ENCODE measurements around the gene MICAL1.
"Not testable (repeated sequence)": the region's sequence is repeated elsewhere in the genome, so short reads cannot be mapped to it uniquely, and the experiment has no call there.

Gene MICAL1

GRCh38 chr6:109477725-109478124, 22.2 kb upstream of the MICAL1 start:
- DNase-seq (ENCODE audit: low spot score) = no peak

DNA sequence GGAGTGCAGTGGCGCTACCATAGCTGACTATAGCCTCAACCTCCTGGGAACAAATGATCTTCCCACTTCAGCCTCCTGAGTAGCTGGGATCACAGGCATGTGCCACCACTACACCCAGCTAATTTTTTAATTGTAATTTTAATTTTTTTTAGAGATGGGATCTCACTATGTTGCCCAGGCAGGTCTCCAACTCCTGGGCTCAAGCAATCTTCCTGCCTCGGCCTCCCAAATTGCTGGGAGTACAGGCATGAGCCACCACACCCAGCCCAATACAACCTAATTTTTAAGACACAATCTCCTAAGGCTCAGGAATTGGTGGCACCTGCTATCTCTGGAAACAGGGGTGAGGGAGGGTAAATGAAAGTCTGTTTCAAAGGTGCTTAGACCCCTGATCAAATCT, 21.6 kb upstream of the MICAL1 start:
- DNase-seq (ENCODE audit: low spot score) = no peak

GRCh38 chr6:109475625-109476024, 20.1 kb upstream of the MICAL1 start:
- DNase-seq (ENCODE audit: low spot score) = no peak

DNA sequence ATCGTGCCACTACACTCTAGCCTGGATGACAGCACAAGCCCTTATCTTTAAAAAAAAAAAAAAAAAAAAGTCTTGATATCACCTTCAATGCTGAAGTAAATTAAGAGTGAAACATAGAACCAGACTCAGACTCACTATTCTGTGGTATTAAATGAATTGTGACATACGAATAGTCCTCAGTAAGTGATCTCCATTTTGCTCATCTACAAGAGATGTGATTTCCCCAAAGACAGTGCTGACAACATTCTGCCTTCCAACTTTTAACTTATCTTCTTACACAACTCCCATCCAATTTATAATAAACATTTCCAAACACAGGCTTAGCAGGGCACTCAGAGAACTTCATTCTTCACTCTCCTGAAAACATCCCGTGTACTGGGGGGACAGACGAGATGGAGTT, 19.4 kb upstream of the MICAL1 start:
- DNase-seq (ENCODE audit: low spot score) = no peak

- DNase-seq (ENCODE audit: low spot score) = no peak
Measured at GRCh38 chr6:109473120-109473519, 17.5 kb upstream of the MICAL1 start.

DNA sequence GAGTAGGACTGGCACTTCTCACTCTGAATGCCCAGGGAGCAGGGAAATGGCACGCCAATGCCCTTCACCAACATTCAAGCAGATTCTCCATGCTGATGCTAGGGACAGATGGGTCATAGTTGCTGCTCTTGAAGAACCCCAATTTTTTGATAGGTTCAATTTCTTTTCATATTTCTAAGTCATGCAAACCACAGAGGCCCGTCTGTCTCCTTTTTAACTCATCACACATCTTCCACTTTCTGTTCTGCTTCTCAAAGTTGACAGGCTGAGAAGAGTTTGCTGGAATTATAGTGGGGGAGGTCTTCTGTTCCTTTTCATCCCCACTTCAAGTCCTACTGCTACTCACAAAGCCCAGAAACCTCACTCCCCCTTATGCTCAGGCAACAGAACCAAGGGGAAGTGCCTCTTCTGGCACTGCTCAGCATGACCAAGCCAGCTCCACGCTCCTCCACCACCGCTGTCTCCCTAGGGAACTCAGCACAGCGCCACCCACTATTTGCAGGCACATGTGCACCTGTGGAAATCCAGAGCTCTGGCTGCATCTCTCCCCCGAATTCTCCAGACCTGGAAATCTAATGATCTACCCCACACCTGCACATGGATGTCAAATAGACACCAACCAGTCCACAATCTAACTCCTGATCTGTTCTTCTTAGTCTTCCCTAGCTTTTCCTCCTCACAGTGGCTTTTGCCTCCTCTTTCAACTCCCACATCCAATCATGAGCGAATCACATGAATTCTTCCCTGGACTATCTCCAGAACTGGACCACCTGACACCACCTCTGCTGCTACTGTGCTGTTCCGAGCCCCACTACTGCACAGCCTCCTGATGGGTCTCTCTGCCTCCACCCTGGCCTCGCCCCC, 16.8 kb upstream of the MICAL1 start:
- no peak for DNase-seq (ENCODE audit: low spot score)

DNA sequence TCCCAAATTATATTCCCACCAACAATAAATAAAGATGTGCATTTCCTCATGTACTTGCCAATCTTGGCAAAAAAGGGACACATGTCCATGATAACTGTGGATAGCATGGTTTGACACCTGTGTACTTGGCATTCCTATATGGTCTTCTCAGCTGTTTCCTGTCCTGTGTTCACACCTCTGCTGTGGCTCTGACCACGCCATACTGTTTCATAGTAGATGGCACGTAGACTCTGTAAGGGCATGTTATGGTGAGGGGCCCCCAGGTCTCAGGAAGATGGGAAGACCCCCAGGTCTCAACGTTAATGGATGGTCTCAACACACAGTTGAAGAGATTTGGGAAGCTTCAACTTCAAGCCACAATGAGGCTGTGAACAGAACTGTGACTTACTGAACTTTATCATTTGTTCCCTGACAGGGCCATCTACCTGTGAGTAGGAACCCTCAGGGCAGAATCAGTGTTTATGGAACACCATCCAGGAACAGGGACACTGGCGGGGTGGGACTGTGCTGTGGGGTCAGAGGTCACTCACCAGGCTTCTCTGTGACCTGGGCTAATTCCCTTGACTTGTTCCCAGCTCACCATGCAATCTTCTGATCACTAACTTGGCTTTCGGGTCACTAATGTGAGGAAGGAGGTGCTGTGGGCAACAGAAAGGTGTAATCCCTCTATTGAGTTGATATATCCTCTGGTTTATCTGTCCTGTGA, 15.7 kb upstream of the MICAL1 start:
- no peak for DNase-seq (ENCODE audit: low spot score)

DNA sequence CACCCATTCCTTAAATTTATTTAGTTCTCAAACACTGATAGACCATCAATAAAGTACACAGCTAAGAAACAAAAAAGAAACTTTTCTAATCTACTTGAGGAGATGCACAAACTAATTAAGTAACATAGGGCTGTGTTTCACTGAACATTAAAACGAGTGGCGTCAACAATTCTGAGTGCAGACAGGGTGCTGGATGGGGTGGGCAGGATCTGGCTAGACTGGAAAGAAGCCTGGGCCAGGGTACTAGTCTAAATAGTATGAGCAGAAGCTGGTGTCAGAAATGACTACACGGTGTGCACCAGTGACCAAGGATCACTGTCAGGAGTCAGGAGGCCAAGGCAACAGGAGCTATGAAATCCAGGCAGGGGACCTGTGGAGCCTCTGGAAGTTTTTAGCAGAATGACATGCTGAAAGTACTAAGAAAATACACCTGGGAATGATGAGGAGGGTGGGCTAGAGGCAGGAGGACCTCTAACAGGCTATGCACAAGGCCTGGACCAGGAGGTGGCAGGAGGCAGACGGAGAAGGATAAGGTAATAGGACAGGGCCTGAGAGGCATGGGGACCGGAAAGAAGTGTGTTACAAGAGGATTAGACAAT, 14.1 kb upstream of the MICAL1 start:
- DNase-seq (ENCODE audit: low spot score) = no peak

DNA sequence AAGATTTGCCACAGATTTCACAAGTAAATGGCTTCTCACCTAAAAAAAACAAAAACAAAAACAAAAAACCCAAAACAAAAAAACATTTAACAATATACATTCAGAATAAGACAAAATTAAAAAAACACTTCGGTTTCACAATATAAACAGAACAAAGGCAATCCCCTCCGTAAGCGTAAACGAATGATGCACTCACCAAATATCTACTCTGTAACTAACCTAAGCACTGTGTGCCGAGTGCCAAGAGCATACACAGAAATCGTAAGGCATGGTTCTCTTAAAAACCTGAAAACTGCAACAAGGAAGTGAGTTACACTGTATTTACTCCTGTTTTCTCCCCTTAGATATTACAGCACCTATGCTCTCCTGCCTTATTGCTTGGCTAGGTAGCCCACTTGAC, 12.1 kb upstream of the MICAL1 start:
- DNase-seq (ENCODE audit: low spot score) = no peak

GRCh38 chr6:109466212-109466923, 10.8 kb upstream of the MICAL1 start:
- DNase-seq (ENCODE audit: low spot score) = no peak

- peak; percentile 78 for DNase-seq (ENCODE audit: low spot score)
Measured at GRCh38 chr6:109465772-109466171, 10.2 kb upstream of the MICAL1 start.

GRCh38 chr6:109461733-109462526, 6.4 kb upstream of the MICAL1 start:
- DNase-seq (ENCODE audit: low spot score) = no peak

GRCh38 chr6:109461205-109461604, 5.6 kb upstream of the MICAL1 start:
- not testable (repeated sequence) for DNase-seq (ENCODE audit: low spot score)

- DNase-seq (ENCODE audit: low spot score) = no peak
Measured at GRCh38 chr6:109460161-109460829, 4.7 kb upstream of the MICAL1 start.

GRCh38 chr6:109458774-109459531, 3.4 kb upstream of the MICAL1 start:
- peak; percentile 68 for DNase-seq (ENCODE audit: low spot score)

- no peak for DNase-seq (ENCODE audit: low spot score)
Measured at GRCh38 chr6:109457562-109457996, 2.0 kb upstream of the MICAL1 start.

DNA sequence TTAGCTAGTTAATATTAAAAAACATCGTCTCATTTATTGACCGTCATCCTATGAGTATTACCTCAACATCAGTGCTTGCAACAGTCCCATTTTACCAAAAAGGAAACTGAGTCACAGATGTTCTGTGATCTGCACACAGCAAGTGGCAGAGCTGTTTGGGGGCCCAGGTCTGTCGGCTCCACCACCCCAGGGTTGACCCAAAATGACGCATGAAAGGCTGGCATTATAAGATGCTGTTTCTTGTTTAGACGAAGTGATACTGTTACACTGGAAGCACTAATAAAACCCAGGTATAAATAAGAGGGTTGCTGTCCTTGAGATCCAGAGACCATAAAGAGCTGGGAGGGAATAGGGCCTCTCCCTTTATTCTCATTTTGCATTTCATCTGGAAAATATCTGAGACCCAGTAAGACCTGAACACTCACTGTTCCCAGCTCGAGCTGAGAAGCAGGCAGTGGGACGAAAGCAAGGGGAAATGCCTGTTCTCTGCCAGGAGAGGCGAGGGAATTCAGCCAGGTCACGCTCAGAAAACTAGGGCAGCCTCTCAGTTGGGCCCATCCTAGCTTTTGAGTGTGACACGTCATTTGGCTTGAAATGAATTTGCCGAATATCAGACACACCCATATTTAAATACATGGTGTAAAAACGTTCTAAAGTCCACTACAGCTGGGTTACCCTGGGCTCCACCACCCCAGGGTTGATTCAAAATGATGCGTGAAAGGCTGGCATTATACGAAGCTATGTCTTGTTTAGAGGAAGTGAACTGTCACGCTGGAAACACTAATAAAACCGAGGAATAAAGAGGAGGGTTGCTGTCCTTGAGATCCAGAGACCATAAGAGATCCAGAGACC, 1.4 kb upstream of the MICAL1 start:
- DNase-seq (ENCODE audit: low spot score) = peak; percentile 66

DNA sequence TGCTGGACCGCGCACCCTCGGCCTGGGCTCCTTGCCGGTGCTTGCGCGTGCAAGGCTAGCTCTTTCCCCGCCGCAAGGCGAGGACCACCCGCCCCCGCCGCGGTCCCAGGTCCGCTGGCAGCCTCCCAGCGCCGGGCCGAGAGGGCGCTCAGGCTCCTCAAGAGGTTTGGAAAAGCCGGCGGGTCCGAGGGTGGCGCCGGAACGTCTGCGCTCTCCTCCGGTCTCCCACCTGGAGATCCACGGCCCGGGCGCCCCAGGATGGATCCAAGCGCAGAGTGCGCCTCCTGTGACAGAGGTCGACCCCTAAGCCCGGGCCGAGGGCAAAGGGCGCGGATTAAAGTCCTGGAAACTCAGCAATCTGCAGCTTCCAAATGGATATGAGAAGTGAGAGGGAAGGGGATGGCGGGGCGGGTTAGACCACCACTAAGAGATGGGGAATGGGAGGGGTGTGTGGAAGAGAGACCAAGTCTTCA, 575 bp upstream of the MICAL1 start:
- no peak for DNase-seq (ENCODE audit: low spot score)
